NOMO-1 treated with DMSO at 0.1 percent for 48 hours (cell line): ENCODE results near the gene TXNIP.

Experiments used
- DNase-seq: peaks from one replicate; lab custom pipeline; 2025; ENCODE audit not compliant: unreplicated experiment; lab: John Stamatoyannopoulos, UW

Gene TXNIP

GRCh38 chr1:145964328-145965118, 31.9 kb downstream of the TXNIP start, which contains the start of the genes ANKRD34A and POLR3GL:
TSS of gene ANKRD34A (minus strand) at chr1:145964575. CDS start at chr1:145961759, 2,816 bp downstream.
TSS of gene POLR3GL (plus strand) at chr1:145964690. CDS start at chr1:145974866, 10,176 bp downstream.
- DNase-seq, result peak; percentile 93

GRCh38 chr1:145963265-145964019, 32.9 kb downstream of the TXNIP start:
- no peak for DNase-seq

- no peak for DNase-seq
Observed at GRCh38 chr1:145962157-145963102, 33.9 kb downstream of the TXNIP start.

GRCh38 chr1:145961425-145962156, 34.8 kb downstream of the TXNIP start:
- no peak for DNase-seq

- DNase-seq, result no peak
Observed at GRCh38 chr1:145961109-145961424, 35.3 kb downstream of the TXNIP start.

GRCh38 chr1:145960468-145961108, 35.8 kb downstream of the TXNIP start:
- DNase-seq, result peak; percentile 4

DNA sequence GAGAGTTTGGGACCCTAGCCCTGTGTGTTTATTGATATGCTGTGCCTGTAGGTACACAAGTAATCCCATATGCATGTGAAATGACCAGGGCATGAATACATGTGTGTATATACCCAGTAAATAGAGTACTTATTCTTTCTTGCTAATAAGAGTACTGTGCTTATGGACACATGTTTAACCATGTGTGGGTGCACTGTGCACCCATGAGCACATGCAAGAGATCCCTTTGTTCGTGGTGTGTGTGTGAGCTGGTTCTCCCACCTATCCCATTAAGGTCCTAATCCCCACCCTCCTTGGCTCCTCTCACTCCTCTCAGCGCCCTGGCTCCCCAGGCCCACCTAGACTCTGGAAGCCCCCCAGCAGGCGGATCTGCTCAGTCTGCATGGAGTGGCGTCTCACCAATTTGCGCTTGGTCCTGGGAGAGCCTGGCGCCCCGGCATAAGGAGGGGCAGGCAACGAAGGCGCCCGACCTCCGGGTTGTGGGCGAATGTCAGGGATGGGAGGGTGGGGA, 36.4 kb downstream of the TXNIP start:
- DNase-seq, result no peak

DNA sequence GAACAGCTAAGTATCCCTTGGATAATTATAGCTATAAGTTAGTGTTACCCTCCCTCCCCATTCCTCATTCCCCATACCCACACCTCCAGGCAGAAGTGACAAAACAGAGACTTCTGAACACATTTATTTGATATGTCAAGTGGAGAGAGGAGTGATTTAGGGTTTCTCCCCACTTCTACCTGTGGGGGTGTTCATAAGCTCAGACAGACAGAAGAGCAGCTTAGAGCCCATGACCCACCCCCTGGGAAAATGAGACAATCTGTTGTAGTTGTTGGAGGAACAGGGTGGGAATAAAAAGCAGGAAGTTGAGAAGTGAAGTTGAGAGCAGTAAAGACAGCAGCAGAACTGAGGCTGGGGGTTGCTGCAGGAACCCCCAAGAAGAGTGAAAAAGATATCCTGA, 37.0 kb downstream of the TXNIP start:
- DNase-seq, result no peak

DNA sequence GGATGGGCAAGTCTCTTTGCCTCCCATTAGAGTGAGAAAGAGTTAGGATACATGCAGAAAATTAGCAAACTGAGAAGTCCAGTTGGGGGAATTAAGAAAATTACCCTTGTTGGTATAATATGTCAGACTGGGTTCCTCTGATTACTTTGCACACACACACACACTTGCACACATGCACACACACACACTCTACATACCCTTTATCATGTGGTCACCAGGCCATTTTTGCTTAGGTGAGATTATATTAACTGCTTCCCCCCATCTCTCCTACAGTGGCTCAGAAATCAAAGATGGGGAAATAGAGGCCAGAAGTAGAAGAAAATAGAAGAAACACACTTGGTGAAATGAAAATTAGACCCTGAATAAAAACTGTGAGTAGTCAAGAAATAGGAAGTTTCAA, 37.6 kb downstream of the TXNIP start:
- DNase-seq, result no peak

- DNase-seq, result peak; percentile 92
Observed at GRCh38 chr1:145957443-145958319, 38.7 kb downstream of the TXNIP start, which contains the start of gene LIX1L. TSS of gene LIX1L (minus strand) at chr1:145958017. CDS start at chr1:145957927, 90 bp downstream.

DNA sequence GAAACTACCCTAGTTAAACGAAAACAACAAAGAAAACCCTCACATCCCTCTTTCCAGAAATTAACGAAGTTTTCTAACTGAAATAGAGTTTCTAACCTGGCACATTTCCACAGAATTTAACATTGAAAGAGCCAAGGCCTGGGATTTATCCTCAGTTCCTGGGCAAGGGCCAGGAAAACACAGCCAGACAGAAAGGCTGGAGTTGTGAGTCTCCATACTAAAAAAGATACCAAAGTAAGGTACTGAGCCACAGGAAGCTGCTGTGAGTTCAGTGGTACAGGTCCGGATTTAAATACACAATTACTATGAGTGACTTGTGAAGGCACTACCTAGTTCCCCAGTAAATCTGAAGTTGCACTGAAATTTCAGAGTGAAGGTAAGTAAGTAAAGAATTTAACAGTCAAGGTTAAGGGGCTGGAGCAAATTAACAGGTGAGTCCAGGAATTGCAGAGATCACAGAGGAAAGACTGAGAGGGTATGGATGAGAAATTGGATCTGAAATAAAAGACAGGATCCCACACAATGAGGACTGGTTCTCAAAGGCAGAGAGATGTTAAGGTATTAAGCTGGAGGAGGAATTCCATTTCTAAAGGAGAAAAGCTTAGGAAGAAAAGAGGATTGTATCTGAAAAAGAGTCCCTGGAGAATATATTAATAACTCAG, 39.5 kb downstream of the TXNIP start:
- no peak for DNase-seq

DNA sequence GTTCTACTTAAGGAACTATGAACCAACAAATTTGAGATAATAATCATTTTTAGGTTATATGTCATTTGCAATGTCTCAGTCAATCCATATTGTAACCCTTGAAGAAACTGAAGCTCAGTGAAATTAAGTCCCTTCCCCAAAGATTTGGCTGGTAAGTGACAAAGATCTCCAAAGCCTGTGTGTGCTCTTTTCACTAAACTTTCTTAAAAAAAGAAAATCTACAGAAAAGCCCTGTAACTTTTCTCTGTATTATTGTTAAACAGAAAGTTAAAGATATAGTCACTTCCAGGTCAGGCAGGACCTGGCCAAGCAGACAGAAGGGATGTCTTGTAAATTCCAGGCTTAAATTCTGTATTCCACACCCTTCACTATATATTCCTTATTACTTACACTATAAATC, 40.0 kb downstream of the TXNIP start:
- DNase-seq, result no peak

- no peak for DNase-seq
Observed at GRCh38 chr1:145955436-145955835, 40.9 kb downstream of the TXNIP start.

GRCh38 chr1:145953861-145954260, 42.5 kb downstream of the TXNIP start:
- DNase-seq, result no peak

DNA sequence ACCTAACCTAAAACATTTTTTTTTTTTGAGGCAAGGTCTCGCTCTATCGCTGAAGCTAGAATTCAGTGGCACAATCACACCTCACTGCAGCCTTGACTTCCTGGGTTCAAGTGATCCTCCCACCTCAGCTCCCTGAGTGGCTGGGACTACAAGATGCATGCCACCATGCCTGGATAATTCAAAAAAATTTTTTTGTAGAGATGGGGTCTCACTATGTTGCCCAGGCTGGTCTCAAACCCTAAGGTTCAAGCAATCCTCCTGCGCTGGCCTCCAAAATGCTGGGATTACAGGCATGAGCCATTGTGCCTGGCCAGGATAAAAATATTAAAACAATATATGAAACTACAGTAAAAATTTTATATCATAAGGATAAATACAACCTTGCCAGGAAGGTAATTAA, 43.5 kb downstream of the TXNIP start:
- no peak for DNase-seq

DNA sequence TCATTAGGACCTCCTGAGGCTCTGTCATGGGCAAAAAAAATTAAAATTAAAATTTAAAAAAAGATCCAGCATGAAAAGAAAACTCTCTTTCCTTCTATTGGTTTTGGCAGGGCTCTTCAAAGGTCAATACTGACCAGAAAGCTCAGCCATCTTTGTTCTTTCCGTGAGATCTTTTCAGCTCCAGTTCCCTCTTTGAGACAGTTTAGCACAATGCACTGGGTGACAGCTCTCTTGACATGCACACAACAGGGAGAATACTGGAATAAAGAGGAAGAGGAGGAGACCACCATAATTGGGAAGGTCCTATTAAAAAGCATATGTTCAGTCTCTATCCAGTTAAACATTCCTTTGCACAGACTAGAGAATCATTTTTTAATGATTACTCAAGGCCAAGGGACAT, 44.9 kb downstream of the TXNIP start:
- no peak for DNase-seq

DNA sequence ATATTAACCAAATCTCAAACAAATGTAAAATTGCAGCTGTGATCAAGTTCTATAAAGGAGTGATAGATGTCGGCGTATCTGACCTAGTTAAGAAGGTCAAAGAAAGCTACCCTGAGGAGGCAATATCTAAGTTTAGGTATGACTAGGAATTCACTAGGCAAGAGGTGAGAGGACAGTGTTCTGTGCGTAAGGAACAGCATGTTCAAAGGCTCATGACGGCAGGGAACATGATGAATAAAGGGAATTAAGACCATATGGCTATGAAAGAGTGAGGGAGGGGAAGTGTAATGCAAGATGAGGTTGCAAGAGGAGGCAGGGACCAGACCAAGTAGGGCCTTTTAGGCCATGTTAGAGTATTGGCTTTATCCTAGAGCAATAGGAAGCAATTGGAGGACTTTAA, 47.2 kb downstream of the TXNIP start:
- no peak for DNase-seq

DNA sequence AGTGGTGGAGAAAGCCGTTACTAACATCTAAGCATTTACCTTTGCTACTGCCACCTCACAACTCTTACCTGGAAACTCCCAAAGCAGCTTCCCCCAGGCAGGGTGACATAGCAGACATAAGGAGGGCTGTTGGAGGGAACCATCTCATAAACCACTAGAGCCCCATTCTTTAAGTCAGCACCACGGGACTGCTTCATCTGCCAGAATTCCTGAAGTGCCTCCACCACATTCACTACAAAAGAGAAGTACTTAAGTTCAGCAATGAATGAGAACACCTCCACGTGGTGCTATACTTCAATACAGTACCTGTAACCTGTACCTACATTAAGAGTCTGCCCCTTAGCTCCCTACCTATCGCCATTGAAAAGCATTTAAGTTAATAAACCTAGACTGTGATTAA, 48.8 kb downstream of the TXNIP start:
- DNase-seq, result no peak
